ENCODE measurements around the gene LRRTM4. TPM values are rescaled to one million over a fixed set of nuclear protein-coding genes. Genes with fewer than 3 reads are reported as not detected.

LRRTM4 gene
- total and polyA plus RNA-seq, 10 of the 15 experiments (the other 5 are each of a cell fraction or from before 2014, with no cell fraction given) = 0.01 to 1.0 TPM; not detected in 8

DNA sequence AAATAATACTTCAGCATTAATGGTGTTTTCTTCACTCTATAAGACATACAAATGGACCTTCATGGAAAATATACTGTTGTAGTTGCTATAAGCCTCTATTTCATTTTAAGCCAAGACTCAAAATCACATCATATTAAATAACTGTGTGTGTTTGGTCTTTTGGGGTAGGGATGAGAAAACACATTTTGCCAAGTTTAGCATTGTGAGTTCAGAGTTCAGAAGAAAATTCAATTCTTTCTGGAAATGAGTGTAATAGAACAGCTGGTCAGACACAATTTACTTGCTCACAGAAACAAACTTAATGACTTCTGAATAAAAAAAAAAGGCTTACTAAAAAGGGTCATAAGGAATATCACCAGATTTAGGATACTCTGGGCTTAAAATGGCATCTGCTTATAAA lies 149.5 kb downstream of the LRRTM4 start (continued):
- TF ChIP-seq, protein P1, sequence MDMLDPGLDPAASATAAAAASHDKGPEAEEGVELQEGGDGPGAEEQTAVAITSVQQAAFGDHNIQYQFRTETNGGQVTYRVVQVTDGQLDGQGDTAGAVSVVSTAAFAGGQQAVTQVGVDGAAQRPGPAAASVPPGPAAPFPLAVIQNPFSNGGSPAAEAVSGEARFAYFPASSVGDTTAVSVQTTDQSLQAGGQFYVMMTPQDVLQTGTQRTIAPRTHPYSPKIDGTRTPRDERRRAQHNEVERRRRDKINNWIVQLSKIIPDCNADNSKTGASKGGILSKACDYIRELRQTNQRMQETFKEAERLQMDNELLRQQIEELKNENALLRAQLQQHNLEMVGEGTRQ (IDR thresholded peaks at IDR 0.05; ENCODE audit: borderline replicate concordance, low read depth, low read length) = no peak
- TF ChIP-seq EZH2 (IDR thresholded peaks at IDR 0.05; ENCODE audit: borderline replicate concordance, control insufficient read depth, low read depth, low read length) (no peak), ZSCAN29 (IDR thresholded peaks at IDR 0.05) (no peak), NR2C2 (IDR thresholded peaks at IDR 0.05; ENCODE audit: borderline replicate concordance, control insufficient read depth, insufficient read length, low read depth) (no peak), CBX3 (IDR thresholded peaks at IDR 0.05; ENCODE audit: borderline replicate concordance, low read depth) (no peak)
- TF ChIP-seq, protein P2, sequence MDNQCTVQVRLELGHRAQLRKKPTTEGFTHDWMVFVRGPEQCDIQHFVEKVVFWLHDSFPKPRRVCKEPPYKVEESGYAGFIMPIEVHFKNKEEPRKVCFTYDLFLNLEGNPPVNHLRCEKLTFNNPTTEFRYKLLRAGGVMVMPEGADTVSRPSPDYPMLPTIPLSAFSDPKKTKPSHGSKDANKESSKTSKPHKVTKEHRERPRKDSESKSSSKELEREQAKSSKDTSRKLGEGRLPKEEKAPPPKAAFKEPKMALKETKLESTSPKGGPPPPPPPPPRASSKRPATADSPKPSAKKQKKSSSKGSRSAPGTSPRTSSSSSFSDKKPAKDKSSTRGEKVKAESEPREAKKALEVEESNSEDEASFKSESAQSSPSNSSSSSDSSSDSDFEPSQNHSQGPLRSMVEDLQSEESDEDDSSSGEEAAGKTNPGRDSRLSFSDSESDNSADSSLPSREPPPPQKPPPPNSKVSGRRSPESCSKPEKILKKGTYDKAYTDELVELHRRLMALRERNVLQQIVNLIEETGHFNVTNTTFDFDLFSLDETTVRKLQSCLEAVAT (IDR thresholded peaks at IDR 0.05) = no peak

DNA sequence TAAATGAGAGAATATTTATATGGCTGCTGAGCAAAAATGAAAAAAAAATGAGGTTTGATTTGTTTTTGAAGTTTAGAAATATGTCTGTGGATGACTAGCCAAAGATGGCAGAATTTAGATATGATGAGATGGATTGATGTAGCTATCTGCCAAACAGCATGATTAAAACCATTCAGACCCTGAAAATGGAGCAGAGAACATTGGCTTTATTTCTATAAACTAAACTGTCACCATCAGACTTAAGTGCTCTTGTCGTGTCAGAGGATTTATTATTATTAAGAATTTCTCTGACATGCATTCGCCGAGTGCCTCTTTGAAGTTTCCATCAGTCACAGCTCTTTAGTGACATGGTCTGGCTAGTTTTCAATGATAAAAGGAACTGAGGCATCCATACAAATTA lies 151.7 kb downstream of the LRRTM4 start:
- ChIA-PET RAD21 (ENCODE audit: unreplicated experiment) (no interaction called here), POLR2A (no interaction called here), SMC1A (ENCODE audit: uncharacterized antibody, unreplicated experiment) (no interaction called here), CTCF (no interaction called here)
- ATAC-seq = no peak
- no TSS peak for BruUV-seq (replicated peaks)
- no peak overlapping the region for H3K9ac ChIP-seq (ENCODE audit: control insufficient read depth, insufficient read depth, low read length)
- H3K79me2 ChIP-seq (ENCODE audit: control insufficient read depth, insufficient read depth, low read length) = no peaks in the 10 kb centered on the region
- DNase-seq (ENCODE audit: low read depth, low spot score) = no peak
- H3K27ac ChIP-seq (ENCODE audit: control insufficient read depth, insufficient read depth) = no peak overlapping the region
- H3K36me3 ChIP-seq (ENCODE audit: control insufficient read depth in 2 of 2, insufficient read depth in 2 of 2, low read length in 1 of 2) = no peaks in the 10 kb centered on the region
- H3K4me2 ChIP-seq (ENCODE audit: control insufficient read depth, insufficient read depth) = no peak overlapping the region
- TF ChIP-seq JUNB (IDR thresholded peaks at IDR 0.05) (no peak), MYB (IDR thresholded peaks at IDR 0.05; ENCODE audit: borderline replicate concordance, low read depth, low read length) (no peak), KDM1A (IDR thresholded peaks at IDR 0.05; ENCODE audit: borderline replicate concordance) (no peak), NFYB (IDR thresholded peaks at IDR 0.05; ENCODE audit: insufficient read depth, low read depth, low read length) (no peak), IKZF1 (conservative IDR thresholded peaks at IDR 0.05) (no peak), SMC3 (IDR thresholded peaks at IDR 0.05; ENCODE audit: borderline replicate concordance, low read length) (no peak), EZH2 (IDR thresholded peaks at IDR 0.05; ENCODE audit: borderline replicate concordance, control insufficient read depth, low read depth, low read length) (no peak), STAT3 (IDR thresholded peaks at IDR 0.05; ENCODE audit: low read depth, low read length) (no peak), NFXL1 (IDR thresholded peaks at IDR 0.05; ENCODE audit: borderline replicate concordance) (no peak), POLR2AphosphoS5 (IDR thresholded peaks at IDR 0.05; ENCODE audit: low read length) (no peak), MYC (IDR thresholded peaks at IDR 0.05; ENCODE audit: insufficient read depth, insufficient read length, insufficient replicate concordance, low read length, severe bottlenecking) (no peak), RB1 (IDR thresholded peaks at IDR 0.05; ENCODE audit: borderline replicate concordance) (no peak), ZNF207 (IDR thresholded peaks at IDR 0.05; ENCODE audit: borderline replicate concordance) (no peak)
- TF ChIP-seq, protein P3, sequence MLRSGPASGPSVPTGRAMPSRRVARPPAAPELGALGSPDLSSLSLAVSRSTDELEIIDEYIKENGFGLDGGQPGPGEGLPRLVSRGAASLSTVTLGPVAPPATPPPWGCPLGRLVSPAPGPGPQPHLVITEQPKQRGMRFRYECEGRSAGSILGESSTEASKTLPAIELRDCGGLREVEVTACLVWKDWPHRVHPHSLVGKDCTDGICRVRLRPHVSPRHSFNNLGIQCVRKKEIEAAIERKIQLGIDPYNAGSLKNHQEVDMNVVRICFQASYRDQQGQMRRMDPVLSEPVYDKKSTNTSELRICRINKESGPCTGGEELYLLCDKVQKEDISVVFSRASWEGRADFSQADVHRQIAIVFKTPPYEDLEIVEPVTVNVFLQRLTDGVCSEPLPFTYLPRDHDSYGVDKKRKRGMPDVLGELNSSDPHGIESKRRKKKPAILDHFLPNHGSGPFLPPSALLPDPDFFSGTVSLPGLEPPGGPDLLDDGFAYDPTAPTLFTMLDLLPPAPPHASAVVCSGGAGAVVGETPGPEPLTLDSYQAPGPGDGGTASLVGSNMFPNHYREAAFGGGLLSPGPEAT (IDR thresholded peaks at IDR 0.05; ENCODE audit: low read depth) = no peak
- TF ChIP-seq, protein P2 (IDR thresholded peaks at IDR 0.05) = no peak
- H3K9me3 ChIP-seq (replicated peaks; ENCODE audit: control insufficient read depth, insufficient read depth, low read length) = no peaks in the 10 kb centered on the region
- H3K4me1 ChIP-seq (ENCODE audit: control insufficient read depth, insufficient read depth, low read length) = no peaks in the 10 kb centered on the region
- intact Hi-C loops (cut with micrococcal nuclease; ENCODE audit: unreplicated experiment) = no loop called here
- no peaks in the 10 kb centered on the region for H4K20me1 ChIP-seq (ENCODE audit: control insufficient read depth, insufficient read depth)
- H3K27me3 ChIP-seq (replicated peaks in 1 of 2; ENCODE audit: control insufficient read depth in 2 of 2, insufficient read depth in 2 of 2, low read length in 1 of 2) = no peaks in the 10 kb centered on the region
- FAIRE-seq = no peak
- whole genome bisulfite sequencing (ENCODE audit: insufficient coverage, insufficient replicate concordance, low lambda C conversion rate, missing lambda C conversion rate) = 25% methylated on average over 3 of the region's 3 CpGs
- no peak overlapping the region for H3K4me3 ChIP-seq
- no peak overlapping the region for H2AFZ ChIP-seq (ENCODE audit: control insufficient read depth, low read depth, low read length)
- in situ Hi-C loops (cut with MboI) = no loop called here

Measured in GM12878 (cell line).